22Rv1 (cell line): ENCODE measurements around the gene FNBP1.

Experiments
- ZFX ChIP-seq: fragments of 450-650 bp; IDR thresholded peaks from 2 replicates; pipeline ENCODE4 v1.6.1; 2017; ENCODE audit warnings: antibody characterized with exemption, borderline replicate concordance
- TF ChIP-seq, protein P1 (sequence below): fragments of 450-650 bp; IDR thresholded peaks from 2 replicates; pipeline ENCODE4 v1.5.1; 2017; ENCODE audit warnings: mild to moderate bottlenecking

- TF ChIP-seq, protein P1, sequence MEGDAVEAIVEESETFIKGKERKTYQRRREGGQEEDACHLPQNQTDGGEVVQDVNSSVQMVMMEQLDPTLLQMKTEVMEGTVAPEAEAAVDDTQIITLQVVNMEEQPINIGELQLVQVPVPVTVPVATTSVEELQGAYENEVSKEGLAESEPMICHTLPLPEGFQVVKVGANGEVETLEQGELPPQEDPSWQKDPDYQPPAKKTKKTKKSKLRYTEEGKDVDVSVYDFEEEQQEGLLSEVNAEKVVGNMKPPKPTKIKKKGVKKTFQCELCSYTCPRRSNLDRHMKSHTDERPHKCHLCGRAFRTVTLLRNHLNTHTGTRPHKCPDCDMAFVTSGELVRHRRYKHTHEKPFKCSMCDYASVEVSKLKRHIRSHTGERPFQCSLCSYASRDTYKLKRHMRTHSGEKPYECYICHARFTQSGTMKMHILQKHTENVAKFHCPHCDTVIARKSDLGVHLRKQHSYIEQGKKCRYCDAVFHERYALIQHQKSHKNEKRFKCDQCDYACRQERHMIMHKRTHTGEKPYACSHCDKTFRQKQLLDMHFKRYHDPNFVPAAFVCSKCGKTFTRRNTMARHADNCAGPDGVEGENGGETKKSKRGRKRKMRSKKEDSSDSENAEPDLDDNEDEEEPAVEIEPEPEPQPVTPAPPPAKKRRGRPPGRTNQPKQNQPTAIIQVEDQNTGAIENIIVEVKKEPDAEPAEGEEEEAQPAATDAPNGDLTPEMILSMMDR: no peak
- TF ChIP-seq ZFX: no peak
These were observed 169.3 kb downstream of the FNBP1 start for GRCh38 chr9:129873563-129874190.
